HCT116 (cell line): ENCODE results near the gene DNAJB1.

Experiments used
- CTCF ChIP-seq, 3 experiments: fragments of 200-600 bp in 1 of 3; sonication (generic) in 1 of 3; IDR thresholded peaks in 2 of 3; conservative IDR thresholded peaks in 1 of 3; 2 replicates each; pipeline ENCODE4 v1.5.1; 2012 to 2017; ENCODE audit warnings: low read depth in 2 of 3, low read length in 2 of 3, antibody characterized with exemption in 1 of 3, borderline replicate concordance in 1 of 3, control low read depth in 1 of 3, mild to moderate bottlenecking in 1 of 3, mixed read lengths in 1 of 3, mixed run types in 1 of 3, moderate library complexity in 1 of 3; ENCODE audit not compliant: insufficient read depth in 1 of 3
- ELF1 ChIP-seq: IDR thresholded peaks from 2 replicates; pipeline ENCODE4 v1.6.1; 2012; ENCODE audit warnings: low read depth, borderline replicate concordance
- EZH2 ChIP-seq: fragments of 200-600 bp; sonication (generic); IDR thresholded peaks from 2 replicates; pipeline ENCODE4 v1.6.1; 2017; ENCODE audit warnings: antibody characterized with exemption, mixed run types
- MAX ChIP-seq: IDR thresholded peaks from 2 replicates; pipeline ENCODE4 v1.6.1; 2012
- POLR2A ChIP-seq: IDR thresholded peaks from 2 replicates; pipeline ENCODE4 v1.7.0; 2011; ENCODE audit warnings: borderline replicate concordance; ENCODE audit not compliant: insufficient read depth, insufficient read length; ENCODE audit errors: extremely low read depth
- POLR2AphosphoS5 ChIP-seq: IDR thresholded peaks from 2 replicates; pipeline ENCODE4 v1.6.1; 2011; ENCODE audit warnings: mild to moderate bottlenecking, low read depth, low read length, moderate library complexity
- RAD21 ChIP-seq: IDR thresholded peaks from 2 replicates; pipeline ENCODE4 v1.6.1; 2012; ENCODE audit warnings: low read depth, mild to moderate bottlenecking
- YY1 ChIP-seq: IDR thresholded peaks from 2 replicates; pipeline ENCODE4 v1.6.1; 2011; ENCODE audit warnings: low read length, low read depth, moderate library complexity, mild to moderate bottlenecking; ENCODE audit not compliant: insufficient replicate concordance; ENCODE audit errors: extremely low read depth

DNA sequence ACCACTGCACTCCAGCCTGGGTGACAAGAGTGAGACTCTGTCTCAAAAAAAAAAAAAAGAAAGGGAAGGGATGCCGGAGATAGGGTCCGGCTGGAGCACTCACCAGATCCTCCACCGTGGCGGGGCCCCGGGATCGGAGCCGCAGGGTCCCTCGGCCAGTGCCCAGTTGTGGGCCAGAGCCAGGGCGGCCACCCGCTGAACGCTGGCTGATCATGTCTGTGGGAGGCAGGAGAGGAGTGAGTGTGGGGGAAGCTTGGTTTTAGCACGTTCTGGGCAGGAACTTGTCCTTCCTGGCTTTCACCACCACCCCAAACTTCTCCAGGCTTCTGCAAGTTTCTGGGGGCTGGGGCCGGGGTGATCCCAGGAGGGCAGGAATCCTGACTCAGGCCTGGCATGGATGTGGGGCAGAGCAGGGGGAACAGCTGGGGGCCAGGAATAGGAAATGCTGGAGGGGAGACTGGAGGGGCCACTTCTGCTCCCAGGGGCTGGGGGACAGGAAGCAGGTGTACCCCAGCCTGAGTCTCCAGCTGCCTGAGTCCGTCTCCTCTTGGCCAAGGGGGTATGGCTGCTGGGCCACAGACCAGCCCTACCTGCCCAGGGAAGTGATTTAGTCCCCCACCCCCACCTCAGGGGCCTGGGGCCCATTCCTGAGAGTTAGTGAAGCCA, 38.8 kb downstream of the DNAJB1 start:
- TF ChIP-seq POLR2A (no peak), CTCF (IDR thresholded peaks at IDR 0.05 in 2 of 3, conservative IDR thresholded peaks at IDR 0.05 in 1 of 3; ENCODE audit: borderline replicate concordance in 1 of 3, insufficient read depth in 1 of 3, low read depth in 2 of 3, low read length in 2 of 3) (no peak), RAD21 (no peak), YY1 (no peak), MAX (no peak), EZH2 (no peak), POLR2AphosphoS5 (no peak), ELF1 (no peak)
